A549 (cell line): ENCODE measurements around the gene FUT1. TPM values are rescaled to one million over a fixed set of nuclear protein-coding genes. Genes with fewer than 3 reads are reported as not detected.

Experiments used
- ATAC-seq, 2 experiments: fragments of 200-7000 bp in 1 of 2; fragments of >200 bp in 1 of 2; cut with Nextera tagmentation in 1 of 2; cut with Tn5 transposase in 1 of 2; 3 replicates each; pipeline versions ENCODE4 v1.8.0 to v1.9.1; 2018 to 2020; ENCODE audit warnings: mild to moderate bottlenecking in 1 of 2, moderate library complexity in 1 of 2
- CTCF ChIA-PET: fragments of 300-600 bp; sonication (Branson Sonifier 250); formaldehyde crosslinking; extraction: SDS; loops from one replicate; lab custom pipeline; 2021; ENCODE audit warnings: antibody characterized with exemption, inconsistent platforms; lab: Yijun Ruan, JAX
- POLR2A ChIA-PET: fragments of 350-600 bp; formaldehyde crosslinking; extraction: SDS; loops from one replicate; lab custom pipeline; 2021; ENCODE audit warnings: antibody characterized with exemption, inconsistent platforms; lab: Yijun Ruan, JAX
- DNase-seq, 2 experiments: peaks; one replicate each; pipeline versions ENCODE4 v3.0.0 to v3.0.0-alpha.2; 2011 to 2016; ENCODE audit warnings: low read depth in 1 of 2, low spot score in 1 of 2
- FAIRE-seq: peaks from 2 replicates; lab custom pipeline; 2011; peaks lifted over from hg19 to GRCh38; lab: Jason Lieb, UNC
- H3K27ac ChIP-seq, 2 experiments: fragments of >200 bp; sonication (Bioruptor Twin); formaldehyde crosslinking; 3 replicates each; pipeline ENCODE4 v1.5.1; 2016 to 2017
- H3K4me1 ChIP-seq: fragments of >200 bp; sonication (Bioruptor Twin); formaldehyde crosslinking; 3 replicates; pipeline ENCODE4 v1.6.1; 2016
- H3K4me2 ChIP-seq: fragments of >200 bp; sonication (Bioruptor Twin); formaldehyde crosslinking; 3 replicates; pipeline ENCODE4 v1.6.1; 2016
- H3K4me3 ChIP-seq: fragments of >200 bp; sonication (Bioruptor Twin); formaldehyde crosslinking; 3 replicates; pipeline ENCODE4 v1.5.1; 2016
- H3K9me3 ChIP-seq: fragments of >200 bp; sonication (Bioruptor Twin); formaldehyde crosslinking; 3 replicates; pipeline ENCODE4 v1.6.1; 2016
- CBX2 ChIP-seq: fragments of 200-600 bp; sonication (generic); IDR thresholded peaks from 2 replicates; pipeline ENCODE4 v1.6.1; 2016; ENCODE audit warnings: low read depth, mild to moderate bottlenecking, borderline replicate concordance
- CHD2 ChIP-seq: fragments of 150-350 bp; IDR thresholded peaks from 2 replicates; pipeline ENCODE4 v1.6.1; 2014; ENCODE audit warnings: low read length; ENCODE audit not compliant: partially characterized antibody
- FOSB ChIP-seq: fragments of 250-450 bp; sonication (Bioruptor Pico); IDR thresholded peaks from 2 replicates; pipeline ENCODE4 v1.5.0; 2020; ENCODE audit warnings: mild to moderate bottlenecking, moderate library complexity
- FOSL2 ChIP-seq, 2 experiments: fragments of 450-650 bp in 1 of 2; fragments of >200 bp in 1 of 2; sonication (Bioruptor Twin) in 1 of 2; formaldehyde crosslinking; IDR thresholded peaks; 2 replicates each; pipeline versions ENCODE4 v1.5.0 to v1.6.1; 2016 to 2020; ENCODE audit warnings: mild to moderate bottlenecking in 1 of 2, moderate library complexity in 1 of 2
- FOXS1 ChIP-seq: fragments of 250-450 bp; sonication (Bioruptor Pico); IDR thresholded peaks from 2 replicates; pipeline ENCODE4 v1.5.0; 2020; ENCODE audit warnings: mild to moderate bottlenecking, moderate library complexity
- GATA3 ChIP-seq: IDR thresholded peaks from 2 replicates; pipeline ENCODE4 v1.6.1; 2012; ENCODE audit warnings: borderline replicate concordance
- HDAC2 ChIP-seq: fragments of 200-600 bp; sonication (generic); IDR thresholded peaks from 2 replicates; pipeline ENCODE4 v1.6.1; 2016
- HOXA7 ChIP-seq: fragments of 250-450 bp; sonication (Bioruptor Pico); IDR thresholded peaks from 2 replicates; pipeline ENCODE4 v1.5.0; 2020; ENCODE audit warnings: mild to moderate bottlenecking, moderate library complexity
- KDM5A ChIP-seq: fragments of 200-600 bp; sonication (generic); IDR thresholded peaks from 2 replicates; pipeline ENCODE4 v1.6.1; 2016; ENCODE audit warnings: antibody characterized with exemption, mild to moderate bottlenecking
- MAFK ChIP-seq: fragments of 450-650 bp; IDR thresholded peaks from 2 replicates; pipeline ENCODE4 v1.6.1; 2014; ENCODE audit not compliant: partially characterized antibody
- MYC ChIP-seq: IDR thresholded peaks from 2 replicates; pipeline ENCODE4 v1.6.1; 2012; ENCODE audit warnings: mild to moderate bottlenecking, inconsistent platforms, low read length, improper control_type of control experiment, borderline replicate concordance
- NFE2L2 ChIP-seq: fragments of 150-350 bp; conservative IDR thresholded peaks from 2 replicates; pipeline ENCODE4 v1.6.1; 2014; ENCODE audit warnings: low read length
- NR3C1 ChIP-seq: fragments of >200 bp; sonication (Bioruptor Twin); formaldehyde crosslinking; IDR thresholded peaks from 3 replicates; pipeline ENCODE4 v1.6.1; 2017
- POLR2AphosphoS2 ChIP-seq: conservative IDR thresholded peaks from 2 replicates; pipeline ENCODE4 v1.6.1; 2012; ENCODE audit warnings: low read length, improper control_type of control experiment, inconsistent platforms
- RARB ChIP-seq: fragments of 250-450 bp; sonication (Bioruptor Pico); IDR thresholded peaks from 2 replicates; pipeline ENCODE4 v1.8.0; 2021; ENCODE audit warnings: mild to moderate bottlenecking, moderate library complexity
- RNF2 ChIP-seq: fragments of 200-600 bp; sonication (generic); IDR thresholded peaks from 2 replicates; pipeline ENCODE4 v1.6.1; 2016; ENCODE audit warnings: low read depth, mild to moderate bottlenecking, antibody characterized with exemption, moderate library complexity, borderline replicate concordance
- SMC3 ChIP-seq: fragments of >200 bp; sonication (Bioruptor Twin); formaldehyde crosslinking; IDR thresholded peaks from 3 replicates; pipeline ENCODE4 v1.6.1; 2018; ENCODE audit warnings: inconsistent platforms
- ZC3H11A ChIP-seq: fragments of 450-650 bp; IDR thresholded peaks from 2 replicates; pipeline ENCODE4 v1.6.1; 2014; ENCODE audit warnings: antibody characterized with exemption, mild to moderate bottlenecking
- ZFP36 ChIP-seq: fragments of 450-650 bp; IDR thresholded peaks from 2 replicates; pipeline ENCODE4 v1.6.1; 2014; ENCODE audit warnings: borderline replicate concordance; ENCODE audit not compliant: partially characterized antibody
- ZSCAN20 ChIP-seq: fragments of 250-450 bp; sonication (Bioruptor Pico); IDR thresholded peaks from 2 replicates; pipeline ENCODE4 v1.8.0; 2022; ENCODE audit warnings: mild to moderate bottlenecking, moderate library complexity
- WGBS: methylation state at CpG from one replicate; pipeline ENCODE4 v1.1.6; 2017; ENCODE audit errors: missing lambda C conversion rate; 5-methylcytosine and 5-hydroxymethylcytosine counted together
- polyA plus RNA-seq, 4 experiments: library from polyadenylated mRNA; depleted of rRNA in 3 of 4; stranded (reverse); fragments of >200 nt; fragmentation: RNase III in 1 of 4; extraction: RNeasy Plus Mini Kit Qiagen cat#74134 plus additional on column Dnase treatment in 1 of 4; gene quantifications; 2 replicates in 3 of 4; 3 replicates in 1 of 4; pipeline ENCODE4 v1.2.3, GENCODE V29; 2011 to 2017
- TF ChIP-seq, protein P1 (sequence below): fragments of >200 bp; sonication (Bioruptor Twin); formaldehyde crosslinking; IDR thresholded peaks from 2 replicates; pipeline ENCODE4 v1.6.1; 2016
- TF ChIP-seq, protein P2 (sequence below): fragments of 250-450 bp; sonication (Bioruptor Pico); IDR thresholded peaks from 2 replicates; pipeline ENCODE4 v1.5.0; 2020; ENCODE audit warnings: low read depth, mild to moderate bottlenecking, moderate library complexity
- TF ChIP-seq, protein P3 (sequence below): fragments of 150-350 bp; IDR thresholded peaks from 2 replicates; pipeline ENCODE4 v1.6.1; 2014; ENCODE audit warnings: low read depth, mild to moderate bottlenecking, low read length
- TF ChIP-seq, protein P4 (sequence below): fragments of >200 bp; sonication (Bioruptor Twin); formaldehyde crosslinking; IDR thresholded peaks from 3 replicates; pipeline ENCODE4 v1.6.1; 2016

The FUT1 gene
- polyA plus RNA-seq, 2 of the 4 experiments (the other 2 are of a cell fraction) = 0.13 to 1.5 TPM

DNA sequence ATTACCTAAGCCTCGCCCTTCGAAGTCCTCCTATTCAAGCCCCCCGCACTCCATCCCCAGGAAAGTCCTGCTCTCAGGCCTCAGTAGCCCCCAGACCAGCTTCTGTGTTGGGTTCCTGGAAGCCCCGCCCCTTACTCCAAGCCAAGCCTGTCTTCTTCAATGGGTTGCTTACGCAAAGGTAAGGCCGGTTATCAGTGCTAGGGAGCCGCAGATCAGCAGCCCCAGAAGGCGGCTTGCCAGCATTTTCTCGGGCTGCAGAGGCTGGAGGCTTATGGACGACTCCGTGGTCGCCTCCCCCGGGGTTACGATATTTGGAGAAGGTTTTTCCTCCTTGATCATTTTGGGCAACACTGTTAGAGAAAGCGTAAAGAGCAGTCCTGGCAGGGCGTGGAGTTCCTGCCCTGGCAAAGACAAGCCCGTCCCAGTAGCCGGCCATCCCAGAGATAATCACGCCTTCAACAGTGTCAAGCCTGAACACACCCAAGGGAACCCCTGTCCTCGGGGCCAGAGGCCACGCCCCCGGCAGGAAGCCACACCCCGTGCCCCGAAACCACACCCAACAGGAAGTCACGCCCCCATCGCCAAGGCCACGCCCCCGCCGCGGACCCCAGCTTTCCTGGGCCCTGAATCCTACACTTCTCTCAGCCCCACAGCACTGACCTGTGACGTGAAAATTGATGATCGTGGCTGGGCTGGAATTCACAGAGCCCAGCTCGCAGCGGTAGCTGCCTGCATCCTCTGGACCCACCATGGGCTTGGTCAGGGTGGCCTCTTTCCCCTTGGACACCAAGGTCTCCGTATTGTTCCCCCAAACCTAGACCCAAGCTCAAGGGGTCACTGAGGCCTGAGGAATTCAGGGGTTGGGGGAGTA is 11.1 kb downstream of the FUT1 start:
- Histone ChIP-seq H3K9me3 (no peaks in the 10 kb centered on the region), H3K4me2 (no peak overlapping the region), H3K27ac (no peak overlapping the region), H3K4me1 (peaks cover 14% of the 10 kb centered on the region), H3K4me3 (no peak overlapping the region)
- ChIA-PET CTCF (interaction anchor here (0.6 to 1.6 kb wide), 2 partner anchors 48 to 475 kb away, joined by 3 read pairs; no protein-coding TSS in a partner anchor), POLR2A (interaction anchor here (0.6 kb wide), 1 partner anchor 409 kb away, joined by 3 read pairs; no protein-coding TSS in a partner anchor)
- ATAC-seq = peak in 1 of 2 experiments; percentile 15; a peak in 3 of 6 replicates
- no peak for FAIRE-seq
- WGBS = 74% methylated on average over 24 of the region's 35 CpGs
- peak; percentile 63 to 66 for DNase-seq
- TF ChIP-seq MYC (no peak), HDAC2 (no peak), FOSL2 (IDR thresholded peaks at IDR 0.05) (no peak), FOSL2 (CRISPR knock-in tag; IDR thresholded peaks at IDR 0.05) (no peak), NFE2L2 (no peak)
- TF ChIP-seq, protein P1, sequence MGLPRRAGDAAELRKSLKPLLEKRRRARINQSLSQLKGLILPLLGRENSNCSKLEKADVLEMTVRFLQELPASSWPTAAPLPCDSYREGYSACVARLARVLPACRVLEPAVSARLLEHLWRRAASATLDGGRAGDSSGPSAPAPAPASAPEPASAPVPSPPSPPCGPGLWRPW = no peak
- TF ChIP-seq, protein P2, sequence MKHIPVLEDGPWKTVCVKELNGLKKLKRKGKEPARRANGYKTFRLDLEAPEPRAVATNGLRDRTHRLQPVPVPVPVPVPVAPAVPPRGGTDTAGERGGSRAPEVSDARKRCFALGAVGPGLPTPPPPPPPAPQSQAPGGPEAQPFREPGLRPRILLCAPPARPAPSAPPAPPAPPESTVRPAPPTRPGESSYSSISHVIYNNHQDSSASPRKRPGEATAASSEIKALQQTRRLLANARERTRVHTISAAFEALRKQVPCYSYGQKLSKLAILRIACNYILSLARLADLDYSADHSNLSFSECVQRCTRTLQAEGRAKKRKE = no peak

DNA sequence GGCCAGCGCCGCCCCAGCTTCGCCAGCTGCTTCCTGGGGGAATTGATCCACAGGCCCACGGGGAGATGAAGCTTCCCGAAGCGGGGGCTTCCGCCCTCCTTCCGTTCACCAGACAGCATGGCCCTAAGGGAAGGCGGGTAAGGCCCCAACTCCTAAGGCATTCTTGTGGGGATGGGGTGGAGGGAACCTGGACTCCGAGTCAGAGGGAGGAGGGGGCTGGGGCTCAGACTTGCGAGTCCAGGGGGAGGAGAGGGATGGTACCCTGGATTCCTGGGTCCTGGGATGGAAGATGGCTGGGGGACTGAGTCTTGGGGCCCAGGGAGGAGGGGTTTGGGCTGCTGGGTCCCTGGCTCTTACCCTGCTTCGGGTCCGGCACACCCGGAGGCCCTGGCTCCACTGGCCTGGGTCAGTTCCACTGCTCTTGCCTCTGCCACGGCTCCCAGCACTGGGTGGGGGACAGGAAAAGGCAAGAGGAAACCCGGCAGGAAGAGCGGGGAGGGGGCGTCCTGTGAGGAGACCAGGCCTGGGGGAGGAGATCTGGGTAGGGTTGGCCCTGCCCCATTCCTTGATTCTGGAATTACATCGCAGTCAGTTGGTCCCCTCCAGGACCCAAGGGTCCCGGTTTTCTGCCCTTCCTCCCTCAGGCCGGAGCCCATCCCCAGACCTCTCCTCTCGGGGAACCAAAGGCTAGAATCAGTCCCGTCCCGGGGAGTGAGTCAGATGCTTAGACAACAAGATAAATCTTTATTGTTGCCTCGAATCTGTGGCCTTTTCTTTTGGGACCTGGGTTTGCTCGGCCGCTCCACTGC is 12.1 kb downstream of the FUT1 start, which contains the start of gene RASIP1:
Gene RASIP1, minus strand, starts transcription at position 447 of the 809 bp plus-strand sequence. Its CDS starts 328 bp downstream, at position 119.
- H3K4me2 ChIP-seq = peak within 1 kb of the TSS; percentile 100
- no peaks in the 10 kb centered on the region for H3K9me3 ChIP-seq
- DNase-seq = no peak
- H3K27ac ChIP-seq = peak within 1 kb of the TSS; percentile 82 to 89
- ATAC-seq = no peak
- no peak for FAIRE-seq
- CTCF ChIA-PET = interaction anchor here (1.2 to 5.4 kb wide), 12 partner anchors 8 to 357 kb away, joined by 3 to 69 read pairs (median 9); no protein-coding TSS in a partner anchor
- peak within 1 kb of the TSS; percentile 59 for H3K4me3 ChIP-seq
- no peak for TF ChIP-seq POLR2AphosphoS2
- TF ChIP-seq NR3C1 = no peak
- TF ChIP-seq RNF2 = no peak
- TF ChIP-seq ZSCAN20 = no peak
- TF ChIP-seq FOXS1 (CRISPR knock-in tag) = no peak
- no peak for TF ChIP-seq CBX2
- no peak for TF ChIP-seq CHD2
- TF ChIP-seq FOSL2 (IDR thresholded peaks at IDR 0.05) = no peak
- no peak for TF ChIP-seq FOSL2 (CRISPR knock-in tag; IDR thresholded peaks at IDR 0.05)
- TF ChIP-seq ZC3H11A = no peak
- TF ChIP-seq GATA3 = no peak
- TF ChIP-seq, protein P3, sequence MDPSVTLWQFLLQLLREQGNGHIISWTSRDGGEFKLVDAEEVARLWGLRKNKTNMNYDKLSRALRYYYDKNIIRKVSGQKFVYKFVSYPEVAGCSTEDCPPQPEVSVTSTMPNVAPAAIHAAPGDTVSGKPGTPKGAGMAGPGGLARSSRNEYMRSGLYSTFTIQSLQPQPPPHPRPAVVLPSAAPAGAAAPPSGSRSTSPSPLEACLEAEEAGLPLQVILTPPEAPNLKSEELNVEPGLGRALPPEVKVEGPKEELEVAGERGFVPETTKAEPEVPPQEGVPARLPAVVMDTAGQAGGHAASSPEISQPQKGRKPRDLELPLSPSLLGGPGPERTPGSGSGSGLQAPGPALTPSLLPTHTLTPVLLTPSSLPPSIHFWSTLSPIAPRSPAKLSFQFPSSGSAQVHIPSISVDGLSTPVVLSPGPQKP = no peak
- TF ChIP-seq FOSB (CRISPR knock-in tag) = no peak
- no peak for TF ChIP-seq HOXA7 (CRISPR knock-in tag)
- TF ChIP-seq MAFK = no peak
- TF ChIP-seq SMC3 = no peak
- TF ChIP-seq ZFP36 = no peak
- no peak for TF ChIP-seq RARB (CRISPR knock-in tag)
- TF ChIP-seq, protein P4, sequence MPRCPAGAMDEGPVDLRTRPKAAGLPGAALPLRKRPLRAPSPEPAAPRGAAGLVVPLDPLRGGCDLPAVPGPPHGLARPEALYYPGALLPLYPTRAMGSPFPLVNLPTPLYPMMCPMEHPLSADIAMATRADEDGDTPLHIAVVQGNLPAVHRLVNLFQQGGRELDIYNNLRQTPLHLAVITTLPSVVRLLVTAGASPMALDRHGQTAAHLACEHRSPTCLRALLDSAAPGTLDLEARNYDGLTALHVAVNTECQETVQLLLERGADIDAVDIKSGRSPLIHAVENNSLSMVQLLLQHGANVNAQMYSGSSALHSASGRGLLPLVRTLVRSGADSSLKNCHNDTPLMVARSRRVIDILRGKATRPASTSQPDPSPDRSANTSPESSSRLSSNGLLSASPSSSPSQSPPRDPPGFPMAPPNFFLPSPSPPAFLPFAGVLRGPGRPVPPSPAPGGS = no peak
- TF ChIP-seq KDM5A = no peak
- TF ChIP-seq, all 56 proteins: peak for 0
- H3K4me1 ChIP-seq = peaks cover 14% of the 10 kb centered on the region
- POLR2A ChIA-PET = interaction anchor here (0.6 to 2.0 kb wide), 2 partner anchors 95 to 100 kb away, joined by 3 to 15 read pairs; partner anchors contain the start of gene CA11
- 85% methylated on average over 27 of the region's 27 CpGs for WGBS
